IMR-90 (cell line): ENCODE measurements around the gene ATMIN. TPM values are rescaled to one million over a fixed set of nuclear protein-coding genes. Genes with fewer than 3 reads are reported as not detected.
A peak's percentile ranks its signal among the peaks of the same experiment; 100 is the strongest.

Experiments used
- ATAC-seq: fragments of 200-7000 bp; cut with Tn5 transposase; 2 replicates; pipeline ENCODE4 v1.9.1; 2020; ENCODE audit warnings: low read depth, mild to moderate bottlenecking, moderate library complexity
- BruUV-seq: library from RNA; stranded (reverse); fragments of 400-500 nt; replicated peaks from 2 replicates; lab custom pipeline; 2021; lab: Mats Ljungman, UMichigan
- CTCF ChIA-PET: fragments of 300-600 bp; formaldehyde crosslinking; extraction: SDS; loops from one replicate; lab custom pipeline; 2021; ENCODE audit warnings: antibody characterized with exemption; lab: Yijun Ruan, JAX
- POLR2A ChIA-PET: fragments of 300-600 bp; sonication (Branson Sonifier 250); formaldehyde crosslinking; loops from one replicate; lab custom pipeline; 2022; ENCODE audit warnings: antibody characterized with exemption; ENCODE audit not compliant: unreplicated experiment; lab: Charles Lee
- DNase-seq: peaks from one replicate; pipeline ENCODE4 v3.0.0; 2013
- H2AFZ ChIP-seq: replicated peaks from 2 replicates; pipeline ENCODE3; 2013; ENCODE audit warnings: low read length, mild to moderate bottlenecking; ENCODE audit not compliant: poor library complexity
- H2AK5ac ChIP-seq: 2 replicates; pipeline ENCODE4 v1.6.1; 2013; ENCODE audit warnings: low read depth, low read length, inconsistent platforms
- H2AK9ac ChIP-seq: replicated peaks from 2 replicates; pipeline ENCODE3; 2013; ENCODE audit warnings: mild to moderate bottlenecking, low read depth, low read length, moderate library complexity; ENCODE audit not compliant: poor library complexity
- H2BK120ac ChIP-seq: 2 replicates; pipeline ENCODE4 v1.6.1; 2013; ENCODE audit warnings: low read depth, low read length, inconsistent platforms
- H2BK15ac ChIP-seq: 3 replicates; pipeline ENCODE4 v1.6.1; 2013; ENCODE audit warnings: low read depth, low read length, inconsistent platforms
- H2BK20ac ChIP-seq: 2 replicates; pipeline ENCODE4 v1.6.1; 2013; ENCODE audit warnings: low read depth, mild to moderate bottlenecking, inconsistent platforms, low read length, moderate library complexity
- H2BK5ac ChIP-seq: 2 replicates; pipeline ENCODE4 v1.6.1; 2013; ENCODE audit warnings: mild to moderate bottlenecking, low read depth, low read length, inconsistent platforms; ENCODE audit not compliant: poor library complexity, severe bottlenecking
- H3K14ac ChIP-seq: replicated peaks from 2 replicates; pipeline ENCODE4 v1.6.1; 2013; ENCODE audit warnings: low read depth, low read length, inconsistent platforms
- H3K18ac ChIP-seq: 2 replicates; pipeline ENCODE4 v1.6.1; 2013; ENCODE audit warnings: low read depth, low read length, control low read depth
- H3K23ac ChIP-seq: 2 replicates; pipeline ENCODE4 v1.6.1; 2013; ENCODE audit warnings: low read depth, low read length, inconsistent platforms
- H3K27ac ChIP-seq: 2 replicates; pipeline ENCODE4 v1.5.1; 2013; ENCODE audit warnings: mild to moderate bottlenecking, control low read depth, low read length; ENCODE audit not compliant: insufficient read depth
- H3K27me3 ChIP-seq: 2 replicates; pipeline ENCODE4 v1.6.1; 2013; ENCODE audit warnings: low read length; ENCODE audit not compliant: control insufficient read depth, insufficient read depth
- H3K36me3 ChIP-seq: 2 replicates; pipeline ENCODE4 v1.6.1; 2013; ENCODE audit warnings: low read length, mixed read lengths; ENCODE audit not compliant: control insufficient read depth, insufficient read depth
- H3K4ac ChIP-seq: 2 replicates; pipeline ENCODE4 v1.6.1; 2013; ENCODE audit warnings: low read depth, low read length, inconsistent platforms
- H3K4me1 ChIP-seq: 2 replicates; pipeline ENCODE4 v1.6.1; 2013; ENCODE audit warnings: low read length, mixed read lengths; ENCODE audit not compliant: control insufficient read depth, insufficient read depth
- H3K4me2 ChIP-seq: 2 replicates; pipeline ENCODE4 v1.6.1; 2013; ENCODE audit warnings: low read depth, mild to moderate bottlenecking, control low read depth, low read length, moderate library complexity
- H3K4me3 ChIP-seq: 2 replicates; pipeline ENCODE4 v1.5.1; 2013; ENCODE audit warnings: low read depth, mild to moderate bottlenecking, control low read depth, low read length, moderate library complexity; ENCODE audit not compliant: insufficient read depth
- H3K56ac ChIP-seq: 2 replicates; pipeline ENCODE4 v1.6.1; 2013; ENCODE audit warnings: low read length, inconsistent platforms; ENCODE audit not compliant: insufficient read depth; ENCODE audit errors: extremely low read depth
- H3K79me1 ChIP-seq, 2 experiments: 2 replicates each; pipeline ENCODE4 v1.6.1; 2013; ENCODE audit warnings: low read length in 2 of 2, inconsistent platforms in 1 of 2, low read depth in 1 of 2
- H3K9ac ChIP-seq: 2 replicates; pipeline ENCODE4 v1.6.1; 2013; ENCODE audit warnings: low read depth, low read length, control low read depth
- H3K9me1 ChIP-seq: 2 replicates; pipeline ENCODE4 v1.6.1; 2013; ENCODE audit warnings: low read length, inconsistent platforms; ENCODE audit not compliant: insufficient read depth
- H3K9me3 ChIP-seq: 2 replicates; pipeline ENCODE4 v1.6.1; 2013; ENCODE audit warnings: low read length; ENCODE audit not compliant: control insufficient read depth, insufficient read depth
- H4K20me1 ChIP-seq: 2 replicates; pipeline ENCODE4 v1.6.1; 2013; ENCODE audit warnings: low read length, inconsistent platforms; ENCODE audit not compliant: insufficient read depth
- H4K5ac ChIP-seq: 2 replicates; pipeline ENCODE4 v1.6.1; 2013; ENCODE audit warnings: mild to moderate bottlenecking, low read depth, low read length, control low read depth
- H4K8ac ChIP-seq, 2 experiments: 2 replicates each; pipeline ENCODE4 v1.6.1; 2013; ENCODE audit warnings: low read depth in 2 of 2, low read length in 2 of 2, control low read depth in 1 of 2, inconsistent platforms in 1 of 2
- H4K91ac ChIP-seq: 2 replicates; pipeline ENCODE4 v1.6.1; 2013; ENCODE audit warnings: low read depth, low read length, inconsistent platforms; ENCODE audit not compliant: insufficient read depth
- BHLHE40 ChIP-seq: fragments of 150-350 bp; IDR thresholded peaks from 2 replicates; pipeline ENCODE4 v1.6.1; 2016; ENCODE audit warnings: mild to moderate bottlenecking, low read depth, low read length
- MAZ ChIP-seq: IDR thresholded peaks from 2 replicates; pipeline ENCODE4 v1.6.1; 2012; ENCODE audit warnings: low read depth, mild to moderate bottlenecking, low read length, improper control_type of control experiment, moderate library complexity, borderline replicate concordance
- WGBS, 2 experiments: methylation state at CpG; one replicate each; pipeline versions ENCODE4 v1.1.5 to v1.1.7; 2013; ENCODE audit warnings: missing lambda C conversion rate in 2 of 2; ENCODE audit not compliant: insufficient read length in 1 of 2; ENCODE audit errors: extremely low coverage in 2 of 2; 5-methylcytosine and 5-hydroxymethylcytosine counted together
- dilution Hi-C: fragments of 300-500 bp; cut with HindIII; formaldehyde crosslinking; loops from one replicate; pipeline ENCODE4 v1.14.3; 2018; ENCODE audit warnings: low sequenced_read_pairs; ENCODE audit not compliant: unreplicated experiment
- in situ Hi-C: fragments of 300-500 bp; cut with MboI; formaldehyde crosslinking; loops from 3 replicates; pipeline ENCODE4 v1.14.3; 2019; ENCODE audit warnings: low sequenced_read_pairs, inconsistent platforms, mixed read lengths
- intact Hi-C: fragments of 100-400 bp; cut with micrococcal nuclease; formaldehyde crosslinking; loops from 2 replicates; pipeline ENCODE4 v1.10.0; 2022
- polyA plus RNA-seq, 3 experiments: library from polyadenylated mRNA; depleted of rRNA; stranded (reverse); fragments of >200 nt; gene quantifications; 2 replicates each; pipeline ENCODE4 v1.2.3, GENCODE V29; 2012; ENCODE audit warnings: low replicate concordance in 1 of 3
- total RNA-seq: library from RNA; depleted of rRNA; stranded (reverse); fragments of >200 nt; gene quantifications from 2 replicates; pipeline ENCODE4 v1.2.3, GENCODE V29; 2012
- TF ChIP-seq, protein P1 (sequence below): fragments of 150-350 bp; IDR thresholded peaks from 2 replicates; pipeline ENCODE4 v1.6.1; 2017; ENCODE audit warnings: mild to moderate bottlenecking, antibody characterized with exemption, low read length, low read depth

Gene ATMIN
- total and polyA plus RNA-seq, 2 of the 4 experiments (the other 2 are of a cell fraction), result 15.8 to 45.9 TPM

DNA sequence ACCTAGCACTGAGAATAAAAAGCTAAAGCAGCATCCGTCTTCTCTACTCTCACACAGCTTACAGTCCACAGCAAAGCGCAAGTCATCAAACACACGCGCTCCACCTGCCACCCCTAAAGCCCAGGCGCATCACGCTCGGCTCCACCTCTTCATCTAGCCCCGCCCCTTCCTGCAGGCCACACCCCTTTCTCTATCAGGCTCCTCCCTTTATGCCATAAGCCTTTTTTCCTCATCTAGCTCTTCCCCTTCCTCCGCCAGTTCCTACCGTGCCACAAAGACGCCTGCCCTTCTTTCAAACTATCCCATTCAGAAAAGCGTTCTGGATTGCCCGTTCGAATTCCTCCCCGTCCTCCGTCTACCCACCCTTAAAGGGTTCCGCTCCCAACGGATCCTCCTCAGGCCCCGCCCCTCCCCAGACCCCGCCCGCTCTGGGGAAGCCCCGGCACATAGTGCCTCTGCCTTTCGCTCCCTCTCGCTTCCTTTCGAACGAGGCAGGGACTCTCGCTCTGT is 41.0 kb downstream of the ATMIN start:
- H3K27me3 ChIP-seq, result no peaks in the 10 kb centered on the region
- no peaks in the 10 kb centered on the region for H3K36me3 ChIP-seq
- H3K9me1 ChIP-seq, result 0 out of 2 replicates have a peak, but pooled peaks cover 6% of the 10 kb centered on the region
- BruUV-seq, result no TSS peak
- H3K56ac ChIP-seq, result peak overlapping the region; percentile 34; the same call in 1 of the 2 replicates
- H3K27ac ChIP-seq, result peak overlapping the region; percentile 41
- H3K4ac ChIP-seq, result 0 out of 2 replicates have a peak overlapping the region, but pooled peaks have one; percentile 2
- H3K4me2 ChIP-seq, result peak overlapping the region; percentile 80
- H2AK9ac ChIP-seq, result peak overlapping the region; percentile 80
- peak overlapping the region; percentile 80 for H3K4me3 ChIP-seq
- H4K20me1 ChIP-seq, result no peaks in the 10 kb centered on the region; the same call in 1 of the 2 replicates
- no peak overlapping the region for H2BK20ac ChIP-seq
- no peak overlapping the region; the same call in 2 of the 3 replicates for H2BK15ac ChIP-seq
- WGBS, 2 experiments, result 1% methylated on average over 14 of the region's 27 CpGs; no CpG with 5 or more reads in 1 of the 2 experiments
- H2AK5ac ChIP-seq, result no peak overlapping the region
- TF ChIP-seq, protein P1, sequence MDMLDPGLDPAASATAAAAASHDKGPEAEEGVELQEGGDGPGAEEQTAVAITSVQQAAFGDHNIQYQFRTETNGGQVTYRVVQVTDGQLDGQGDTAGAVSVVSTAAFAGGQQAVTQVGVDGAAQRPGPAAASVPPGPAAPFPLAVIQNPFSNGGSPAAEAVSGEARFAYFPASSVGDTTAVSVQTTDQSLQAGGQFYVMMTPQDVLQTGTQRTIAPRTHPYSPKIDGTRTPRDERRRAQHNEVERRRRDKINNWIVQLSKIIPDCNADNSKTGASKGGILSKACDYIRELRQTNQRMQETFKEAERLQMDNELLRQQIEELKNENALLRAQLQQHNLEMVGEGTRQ, result 0 out of 2 replicates have a peak, but pooled peaks have one; percentile 12
- TF ChIP-seq BHLHE40, result no peak
- TF ChIP-seq MAZ, result 0 out of 2 replicates have a peak, but pooled peaks have one; percentile 33
- peak; percentile 76 for DNase-seq
- CTCF ChIA-PET, result interaction anchor here (0.6 to 1.2 kb wide), 2 partner anchors 98 to 900 kb away, joined by 3 read pairs; no protein-coding TSS in a partner anchor
- H3K4me1 ChIP-seq, result peaks cover 3% of the 10 kb centered on the region; the same call in 1 of the 2 replicates
- no peak overlapping the region for H4K91ac ChIP-seq
- no peak overlapping the region for H4K5ac ChIP-seq
- in situ Hi-C loops, result no loop called here
- no peak overlapping the region for H3K14ac ChIP-seq
- intact Hi-C loops, result loop anchor here (5.0 kb wide), 1 partner anchor 39 kb away; the partner anchor contains the start of gene ATMIN
- dilution Hi-C loops, result no loop called here
- peak overlapping the region; percentile 28 for H2BK5ac ChIP-seq
- 0 out of 4 replicates have a peak, but pooled peaks cover 0 to 4% of the 10 kb centered on the region in 2 experiments for H3K79me1 ChIP-seq
- no peak overlapping the region for H3K23ac ChIP-seq
- peak overlapping the region in 1 of 2 experiments; percentile 56; a peak in 2 of 4 replicates for H4K8ac ChIP-seq
- ATAC-seq, result peak; percentile 96
- POLR2A ChIA-PET, result interaction anchor here (1.2 kb wide), 1 partner anchor 11 kb away, joined by 3 read pairs; no protein-coding TSS in a partner anchor
- no peaks in the 10 kb centered on the region for H3K9me3 ChIP-seq
- peak overlapping the region; percentile 66; the same call in 1 of the 2 replicates for H3K18ac ChIP-seq
- no peak overlapping the region for H2BK120ac ChIP-seq
- H2AFZ ChIP-seq, result peak overlapping the region; percentile 99
- peak overlapping the region; percentile 39 for H3K9ac ChIP-seq
